UCSD-AML1 (cell line): ENCODE results near the gene EEF1AKMT3.

Source experiments
- DNase-seq: peaks from one replicate; lab custom pipeline; 2025; ENCODE audit not compliant: unreplicated experiment; lab: John Stamatoyannopoulos, UW

Gene EEF1AKMT3

DNA sequence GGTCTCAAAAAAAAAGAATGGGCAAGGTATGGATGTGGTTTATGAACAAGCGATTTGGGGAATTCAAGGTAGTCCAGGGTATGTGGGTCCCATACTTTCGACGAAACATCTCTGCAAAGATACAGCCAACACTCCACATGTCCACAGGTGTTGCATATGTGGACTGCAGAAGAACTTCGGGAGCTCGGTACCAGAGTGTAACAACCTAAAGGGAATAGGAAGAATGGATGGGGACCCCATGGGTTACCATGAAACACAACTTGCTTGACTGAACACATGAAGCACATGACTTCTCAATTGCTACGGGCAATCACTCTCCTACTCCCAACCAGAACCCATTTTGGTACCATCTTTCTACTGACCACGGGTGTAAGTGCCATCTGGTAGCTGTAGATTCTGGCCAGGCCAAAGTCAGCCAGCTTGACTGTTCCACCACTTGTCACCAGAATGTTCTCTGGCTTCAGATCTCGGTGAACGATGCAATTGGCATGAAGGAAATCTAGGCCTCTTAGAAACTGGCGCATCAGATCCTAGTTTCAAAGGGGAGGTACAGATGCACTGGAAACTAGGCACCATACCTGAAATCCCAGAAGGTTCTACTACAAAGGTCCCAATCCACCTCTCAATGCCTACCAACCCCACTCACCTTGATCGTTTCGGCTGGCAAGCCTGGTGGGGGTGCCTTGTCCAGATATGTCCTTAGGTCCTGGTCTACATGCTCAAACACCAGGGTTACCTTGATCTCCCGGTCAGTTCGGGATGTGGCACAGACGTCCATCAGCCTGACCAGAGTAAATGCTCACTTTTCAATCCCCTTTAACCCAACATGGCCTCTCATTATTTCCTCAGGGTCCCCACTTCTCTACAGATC lies 21.6 kb upstream of the EEF1AKMT3 start:
- no peak for DNase-seq

DNA sequence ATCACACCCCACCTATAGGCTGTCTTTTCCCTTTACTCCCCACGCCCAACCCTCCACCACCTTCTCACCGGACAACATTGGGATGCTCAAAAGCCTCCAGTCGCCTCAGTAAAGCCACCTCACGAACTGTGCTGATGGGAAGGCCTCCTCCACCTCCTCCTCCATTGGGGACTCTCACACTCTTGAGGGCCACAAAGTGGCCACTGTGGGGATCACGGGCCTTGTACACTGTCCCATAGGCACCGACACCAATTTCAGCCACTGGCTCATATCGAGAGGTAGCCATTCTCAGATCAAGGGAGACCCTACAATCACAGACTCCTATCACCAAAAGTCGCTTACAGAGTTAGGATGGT lies 21.0 kb upstream of the EEF1AKMT3 start:
- peak; percentile 48 for DNase-seq

DNA sequence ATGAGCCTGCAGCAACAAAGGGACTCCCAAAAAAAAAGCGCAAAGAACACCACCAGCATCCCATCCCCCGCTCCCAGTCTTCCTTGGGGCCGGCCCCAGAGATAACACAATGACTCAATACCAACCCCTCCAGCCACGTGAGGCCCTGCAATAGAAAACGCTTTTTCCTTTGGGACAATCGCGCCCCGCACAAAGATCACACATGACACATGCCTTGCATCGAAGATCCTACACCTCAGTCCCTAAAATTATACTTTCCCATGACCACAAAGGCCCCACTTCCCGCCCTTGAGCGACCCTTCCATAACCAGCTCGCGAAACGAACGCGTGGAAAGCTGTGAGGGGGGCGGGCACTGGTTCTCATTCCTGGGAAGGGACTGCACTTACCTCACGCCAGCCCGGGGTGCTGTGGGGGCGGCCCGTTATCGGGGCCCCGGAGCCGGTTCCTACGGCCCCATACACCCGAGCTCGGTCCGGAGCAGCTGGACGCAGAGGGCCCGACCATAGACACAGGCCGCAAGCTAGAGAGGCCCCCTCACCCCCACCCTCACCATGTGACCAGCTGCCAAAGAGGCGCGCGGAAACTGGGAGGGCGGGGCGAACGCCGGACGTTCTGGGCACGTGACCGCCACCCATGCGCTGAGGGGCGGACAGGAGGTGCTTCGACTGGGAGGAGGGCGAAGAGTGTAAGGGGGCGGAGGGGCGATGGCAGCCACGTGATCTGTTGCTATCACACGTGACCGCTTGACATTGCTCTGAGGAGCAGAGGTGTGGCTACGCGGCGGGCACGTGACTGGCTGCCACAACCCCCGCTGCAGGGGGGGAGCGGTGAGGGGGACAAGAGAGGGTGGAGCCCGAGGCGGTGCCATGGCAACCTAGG lies 20.4 kb upstream of the EEF1AKMT3 start, which contains the start of gene CDK4:
TSS of gene CDK4 (minus strand) at position 523 of the 880 bp plus-strand sequence. CDS start 593 bp downstream, outside the sequence.
- peak; percentile 100 for DNase-seq

DNA sequence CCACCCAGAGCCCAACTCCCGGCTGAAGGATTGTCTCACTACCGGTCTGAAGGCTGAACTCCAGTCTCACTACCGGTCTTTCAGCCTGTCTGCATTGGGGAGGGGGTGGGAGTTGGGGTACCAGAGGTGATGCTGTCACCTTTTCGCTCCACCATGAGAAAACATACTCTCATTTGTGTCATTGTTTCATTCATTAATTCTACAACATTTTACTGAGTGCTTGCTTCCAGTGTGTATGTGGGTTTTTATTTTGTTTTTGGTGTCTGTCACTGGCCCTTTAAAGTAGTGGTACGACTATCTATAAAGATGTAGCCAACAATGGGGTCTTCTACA lies 19.8 kb upstream of the EEF1AKMT3 start:
- DNase-seq = no peak

DNA sequence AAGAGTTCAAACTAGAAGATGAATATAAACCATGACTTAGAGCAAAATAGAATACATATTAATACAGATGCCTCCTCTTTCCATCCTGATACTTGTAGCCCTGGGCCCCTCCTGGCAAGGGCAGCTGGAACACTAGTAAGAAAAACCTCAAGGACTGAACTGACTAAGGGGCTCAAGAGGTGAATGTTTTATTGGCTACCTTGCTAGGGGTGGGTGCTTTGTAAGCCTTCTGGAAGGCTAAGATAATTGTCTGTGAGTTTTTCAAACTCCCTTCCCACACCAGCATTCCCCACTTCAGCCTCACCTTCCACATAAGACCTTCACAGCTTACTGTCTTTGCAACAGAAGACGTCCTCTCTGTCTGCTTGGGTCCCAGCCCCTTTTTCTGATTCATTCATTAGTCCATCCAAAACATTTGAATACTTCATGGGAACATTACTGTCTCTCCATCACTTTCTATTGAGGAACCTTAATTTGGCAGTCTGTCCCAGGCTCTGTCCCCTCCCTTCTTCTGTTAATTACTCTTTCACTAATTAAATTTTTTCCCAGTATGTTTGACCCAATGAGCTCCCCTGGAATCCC lies 18.6 kb upstream of the EEF1AKMT3 start:
- no peak for DNase-seq

DNA sequence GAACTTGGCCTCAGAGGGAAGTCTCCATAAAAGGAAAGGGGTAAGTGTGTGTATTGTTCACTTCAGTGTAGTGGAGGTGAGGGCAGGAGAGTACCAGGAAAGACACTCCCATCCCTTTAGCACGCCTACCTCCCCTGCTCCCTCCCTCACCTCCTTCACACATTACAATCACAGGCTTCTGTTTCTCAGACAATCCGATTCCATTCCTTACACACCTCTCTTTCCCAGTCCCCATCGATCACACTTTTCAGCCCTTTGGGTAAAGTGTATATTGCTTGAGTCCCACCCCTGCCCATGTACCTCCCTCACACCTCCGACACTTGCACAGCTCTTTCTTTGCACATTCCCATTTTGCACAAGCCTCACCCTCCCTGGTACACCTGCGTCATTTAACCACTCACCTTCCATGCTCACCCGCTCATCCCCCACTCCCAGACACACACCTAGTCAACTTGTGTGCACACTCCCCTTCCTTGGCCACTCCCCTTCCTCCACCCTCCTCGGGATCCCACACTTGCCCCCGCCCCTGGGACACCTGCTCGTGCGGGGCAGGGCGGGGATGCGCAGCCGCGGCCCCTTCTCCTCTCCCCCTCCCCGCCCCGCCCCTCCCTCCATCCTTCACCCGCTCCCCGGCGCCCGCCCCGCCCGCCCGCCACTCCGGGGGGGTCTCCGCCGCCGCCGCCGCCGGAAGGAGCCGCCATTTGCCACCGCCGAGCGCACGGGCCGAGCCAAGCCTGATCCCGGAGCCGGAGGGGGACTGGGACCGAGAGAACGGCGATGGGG lies 17.8 kb upstream of the EEF1AKMT3 start, which contains the start of gene MARCHF9:
TSS of gene MARCHF9 (plus strand) at position 693 of the 783 bp plus-strand sequence. CDS start 426 bp downstream, outside the sequence.
- peak; percentile 52 for DNase-seq

DNA sequence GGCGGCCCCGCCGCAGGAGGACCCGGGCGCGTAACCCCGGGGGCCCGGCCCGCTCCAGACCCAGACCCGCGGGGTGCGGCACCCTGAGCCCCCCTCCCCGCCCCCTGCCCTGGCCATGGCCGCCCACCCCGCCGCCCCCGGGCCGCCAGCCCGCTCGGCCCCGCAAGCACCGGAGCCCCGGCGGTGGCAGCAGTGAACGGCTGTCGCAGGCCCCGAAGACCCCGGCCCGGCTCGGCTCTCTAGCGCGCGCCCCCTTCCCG lies 17.3 kb upstream of the EEF1AKMT3 start:
- no peak for DNase-seq

DNA sequence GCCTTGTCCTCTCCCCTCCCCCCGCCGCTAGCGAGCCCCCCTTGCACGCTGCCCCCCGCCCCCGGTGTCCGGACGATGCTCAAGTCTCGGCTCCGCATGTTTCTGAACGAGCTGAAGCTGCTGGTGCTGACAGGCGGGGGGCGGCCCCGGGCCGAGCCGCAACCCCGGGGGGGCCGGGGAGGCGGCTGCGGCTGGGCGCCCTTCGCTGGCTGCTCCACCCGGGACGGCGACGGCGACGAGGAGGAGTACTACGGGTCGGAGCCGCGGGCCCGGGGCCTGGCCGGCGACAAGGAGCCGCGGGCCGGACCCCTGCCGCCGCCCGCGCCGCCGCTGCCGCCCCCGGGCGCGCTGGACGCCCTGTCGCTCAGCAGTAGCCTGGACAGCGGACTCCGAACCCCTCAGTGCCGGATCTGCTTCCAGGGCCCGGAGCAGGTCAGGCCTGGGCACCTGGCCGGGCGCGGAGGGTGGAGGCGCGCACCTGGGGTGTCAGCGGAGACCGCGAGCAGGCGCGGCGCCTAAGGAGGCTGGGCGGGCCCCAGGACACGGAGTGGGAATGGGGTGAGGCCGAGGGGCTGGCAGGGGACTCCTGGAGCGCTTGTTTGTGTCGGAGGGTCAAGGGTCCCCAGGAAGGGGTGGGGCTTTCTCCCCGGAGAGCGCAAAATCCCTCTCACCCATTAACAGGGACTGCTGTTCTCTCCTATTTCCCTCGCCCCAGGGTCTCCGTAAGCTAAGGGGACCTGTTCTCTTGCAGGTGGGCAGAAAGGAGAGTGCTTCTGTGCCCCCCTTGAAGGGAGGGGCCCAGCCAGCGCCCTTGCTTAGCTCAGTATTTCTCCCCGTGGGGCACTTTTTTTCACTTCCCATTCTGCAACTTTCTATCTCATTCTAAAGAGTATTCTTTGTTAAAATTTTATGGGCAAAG lies 16.7 kb upstream of the EEF1AKMT3 start:
- peak; percentile 15 for DNase-seq

DNA sequence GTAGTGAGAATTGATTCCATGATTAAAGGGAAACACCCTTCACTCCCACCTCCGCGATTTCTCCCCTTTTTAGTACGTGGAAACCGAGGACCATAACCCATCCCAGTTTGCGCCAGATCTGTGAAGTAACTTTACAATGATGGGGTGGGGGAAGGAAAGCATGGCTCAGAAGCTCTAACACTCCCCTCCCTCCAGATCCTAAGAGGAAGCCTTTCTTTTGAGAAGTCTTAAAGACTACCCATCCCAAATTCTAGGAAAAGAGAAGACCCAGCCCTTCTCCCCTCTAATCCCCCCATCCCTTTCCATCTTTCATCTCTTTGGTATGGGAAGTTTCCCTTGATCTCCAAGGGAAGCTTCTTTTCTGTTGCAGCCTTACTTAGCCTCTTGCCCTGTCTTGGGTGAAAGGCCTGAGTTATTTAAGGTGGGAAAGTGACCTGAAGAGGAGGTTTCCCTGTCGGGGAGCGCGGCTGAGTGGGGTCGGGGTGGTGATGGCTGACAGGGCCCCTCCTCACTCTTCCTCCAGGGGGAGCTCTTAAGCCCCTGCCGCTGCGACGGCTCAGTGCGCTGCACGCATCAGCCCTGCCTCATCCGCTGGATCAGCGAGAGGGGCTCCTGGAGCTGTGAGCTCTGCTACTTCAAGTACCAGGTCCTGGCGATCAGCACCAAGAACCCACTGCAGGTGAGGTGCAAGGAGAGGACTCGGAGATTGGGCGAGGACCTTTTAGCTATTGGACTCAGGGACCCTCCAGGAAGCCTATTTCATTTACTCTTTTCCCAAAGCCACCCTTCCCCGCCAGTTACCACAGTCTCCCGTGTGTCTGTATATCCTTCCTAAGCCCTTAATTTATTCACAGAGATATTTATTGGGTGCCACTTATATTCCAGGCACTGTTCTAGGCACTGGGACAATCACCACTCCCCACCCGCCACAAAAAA lies 15.7 kb upstream of the EEF1AKMT3 start:
- peak; percentile 71 for DNase-seq

DNA sequence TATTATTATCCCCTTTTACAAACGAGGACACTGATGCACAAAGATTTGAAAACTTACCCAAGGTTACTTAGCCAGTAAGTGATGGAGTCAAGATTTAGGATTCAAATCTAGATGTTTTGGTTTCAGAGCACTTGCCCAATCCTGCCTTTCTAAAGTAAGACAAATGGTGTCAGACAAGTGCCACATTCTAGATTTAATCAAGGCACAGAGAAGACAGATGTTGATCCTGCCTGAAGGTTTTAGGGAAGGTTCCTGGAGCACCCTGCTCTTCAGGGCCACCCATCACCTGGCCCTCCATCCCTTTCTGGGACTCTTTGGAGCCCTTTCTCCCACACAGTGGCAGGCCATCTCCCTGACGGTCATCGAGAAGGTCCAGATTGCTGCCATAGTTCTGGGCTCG lies 14.6 kb upstream of the EEF1AKMT3 start:
- DNase-seq = no peak

DNA sequence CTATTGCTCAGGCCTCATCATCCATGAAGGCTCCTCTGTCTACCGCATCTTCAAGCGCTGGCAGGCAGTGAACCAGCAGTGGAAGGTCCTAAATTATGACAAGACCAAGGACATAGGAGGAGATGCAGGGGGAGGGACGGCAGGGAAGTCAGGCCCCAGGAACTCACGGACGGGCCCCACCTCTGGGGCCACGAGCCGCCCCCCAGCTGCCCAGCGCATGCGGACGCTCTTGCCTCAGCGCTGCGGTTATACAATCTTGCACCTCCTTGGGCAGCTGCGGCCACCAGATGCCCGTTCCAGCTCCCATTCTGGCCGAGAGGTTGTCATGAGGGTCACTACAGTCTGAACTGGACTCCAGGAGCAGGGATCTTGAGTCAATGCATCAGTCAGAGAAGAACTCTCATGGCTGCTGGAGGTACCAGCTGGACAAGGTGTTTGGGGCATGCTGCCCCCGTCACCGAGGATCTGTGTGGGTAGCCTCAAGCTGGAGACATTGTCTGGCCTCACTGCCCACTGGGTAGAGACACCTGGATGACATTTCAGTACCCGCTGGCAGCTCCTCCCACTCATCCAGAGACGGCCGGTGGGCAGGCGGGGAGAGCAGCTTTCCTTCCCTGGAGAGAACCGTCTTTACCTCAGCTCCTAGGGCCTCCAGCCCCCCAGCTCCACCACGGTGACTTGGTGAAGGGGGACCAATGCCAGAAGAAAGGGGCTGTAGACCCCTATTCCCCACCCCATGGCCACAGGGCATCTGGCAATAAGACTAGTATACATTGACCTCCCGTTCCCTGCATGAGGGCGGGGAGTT lies 13.7 kb upstream of the EEF1AKMT3 start:
- DNase-seq = no peak

DNA sequence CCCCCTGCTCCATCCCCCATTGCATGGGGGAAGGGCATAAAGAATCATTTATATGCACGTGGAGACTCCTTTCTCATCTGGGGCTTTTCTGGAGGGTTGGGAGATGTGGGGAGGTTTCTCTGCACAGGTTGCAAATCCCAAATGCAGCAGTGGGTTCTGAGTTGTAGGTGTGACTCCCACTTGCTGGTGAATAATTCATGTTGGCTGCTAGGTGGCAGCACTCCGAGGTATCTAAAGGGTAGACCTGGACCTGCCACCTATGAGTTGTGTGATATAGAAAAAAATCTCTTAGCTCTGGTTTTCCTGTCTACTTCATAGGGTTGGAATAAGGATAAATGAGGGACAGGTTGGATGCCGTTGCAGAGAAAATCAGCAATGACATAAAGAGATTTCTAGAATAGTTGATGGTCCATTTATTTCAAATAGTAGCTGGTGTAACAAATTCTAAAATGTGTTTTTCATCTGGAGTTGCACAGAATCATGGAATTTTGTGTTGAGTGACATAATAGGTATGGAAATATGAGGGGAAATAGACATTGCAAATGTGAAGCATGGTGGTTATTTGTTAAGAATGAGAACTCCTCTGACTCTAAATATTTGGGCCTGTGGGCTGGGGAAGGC lies 12.9 kb upstream of the EEF1AKMT3 start:
- no peak for DNase-seq

DNA sequence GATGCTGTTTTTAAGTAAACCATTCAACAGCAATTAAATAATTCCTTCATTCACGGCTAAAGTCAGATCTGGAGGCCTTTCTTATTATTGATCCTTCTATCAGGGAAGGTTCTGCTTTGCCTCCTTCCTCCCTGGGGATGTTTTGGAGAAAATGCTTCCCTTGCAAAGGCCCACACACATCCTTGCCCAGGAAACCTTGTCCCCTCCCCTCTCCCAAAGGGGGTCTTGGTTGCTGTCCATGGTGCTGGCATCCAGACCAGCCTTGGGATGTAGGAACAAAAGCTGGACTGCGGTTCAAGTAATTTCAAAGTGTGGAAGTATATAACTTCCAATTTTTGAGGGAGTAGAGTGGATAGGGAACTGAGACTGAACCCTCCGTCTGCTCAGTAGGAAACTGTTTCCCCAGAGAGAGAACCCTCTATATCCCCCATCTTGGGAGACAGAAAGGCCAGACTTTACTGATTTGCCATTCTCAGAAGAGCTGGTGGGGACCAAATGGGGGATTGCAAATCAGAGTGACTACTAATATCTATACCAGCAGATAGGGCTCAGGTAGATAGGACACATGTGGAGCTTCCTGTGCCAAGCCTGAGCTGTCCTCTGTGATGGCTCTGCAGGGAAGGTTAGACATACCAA lies 11.9 kb upstream of the EEF1AKMT3 start:
- no peak for DNase-seq

DNA sequence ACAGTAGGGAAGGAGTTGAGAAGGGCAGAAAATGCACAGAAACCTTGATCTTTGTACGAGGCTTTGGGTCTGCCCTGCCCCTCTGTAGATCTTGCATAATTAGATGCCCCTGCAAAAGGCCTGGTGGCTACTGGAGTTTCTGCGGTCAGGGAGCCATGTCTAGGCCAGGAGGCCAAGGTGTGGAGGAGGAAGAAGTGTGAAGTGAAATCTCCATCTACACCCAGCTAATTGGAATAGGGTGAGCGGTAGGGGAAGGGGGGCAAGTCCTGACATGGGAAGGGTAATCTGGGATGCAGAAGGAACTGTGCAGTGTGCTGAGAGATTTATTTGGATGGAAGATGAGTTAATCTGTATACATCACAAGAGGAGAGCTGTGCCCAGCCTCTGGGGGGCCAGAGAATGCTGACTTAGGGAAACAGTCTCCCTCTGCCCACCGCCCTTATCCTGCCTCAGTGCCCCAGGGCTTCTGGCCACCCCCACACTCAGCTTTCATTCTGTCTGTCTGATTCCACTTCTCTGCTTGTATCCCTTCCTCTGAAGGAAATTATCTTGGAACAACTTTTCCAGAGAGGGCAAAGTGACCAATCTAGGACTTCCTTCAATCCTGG lies 10.9 kb upstream of the EEF1AKMT3 start:
- no peak for DNase-seq

DNA sequence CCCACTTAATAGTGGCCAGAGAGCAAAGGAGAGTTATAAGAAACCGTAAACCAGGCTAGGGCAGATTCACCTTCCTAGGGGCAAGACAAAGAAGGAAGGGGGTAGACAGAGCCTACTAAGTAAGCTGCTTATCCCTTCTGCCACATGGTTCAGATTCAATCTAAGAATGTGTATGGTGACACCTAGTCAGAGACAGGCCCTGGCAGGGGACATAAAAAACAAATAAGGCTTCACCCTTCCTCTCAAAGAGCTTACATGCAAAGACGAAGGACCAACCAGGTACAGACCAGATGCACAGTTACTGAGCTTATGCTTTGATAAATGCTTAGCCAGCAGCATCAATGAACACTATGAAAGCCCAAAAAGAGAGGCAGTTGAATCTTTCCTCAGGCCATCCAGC lies 10.0 kb upstream of the EEF1AKMT3 start:
- no peak for DNase-seq

DNA sequence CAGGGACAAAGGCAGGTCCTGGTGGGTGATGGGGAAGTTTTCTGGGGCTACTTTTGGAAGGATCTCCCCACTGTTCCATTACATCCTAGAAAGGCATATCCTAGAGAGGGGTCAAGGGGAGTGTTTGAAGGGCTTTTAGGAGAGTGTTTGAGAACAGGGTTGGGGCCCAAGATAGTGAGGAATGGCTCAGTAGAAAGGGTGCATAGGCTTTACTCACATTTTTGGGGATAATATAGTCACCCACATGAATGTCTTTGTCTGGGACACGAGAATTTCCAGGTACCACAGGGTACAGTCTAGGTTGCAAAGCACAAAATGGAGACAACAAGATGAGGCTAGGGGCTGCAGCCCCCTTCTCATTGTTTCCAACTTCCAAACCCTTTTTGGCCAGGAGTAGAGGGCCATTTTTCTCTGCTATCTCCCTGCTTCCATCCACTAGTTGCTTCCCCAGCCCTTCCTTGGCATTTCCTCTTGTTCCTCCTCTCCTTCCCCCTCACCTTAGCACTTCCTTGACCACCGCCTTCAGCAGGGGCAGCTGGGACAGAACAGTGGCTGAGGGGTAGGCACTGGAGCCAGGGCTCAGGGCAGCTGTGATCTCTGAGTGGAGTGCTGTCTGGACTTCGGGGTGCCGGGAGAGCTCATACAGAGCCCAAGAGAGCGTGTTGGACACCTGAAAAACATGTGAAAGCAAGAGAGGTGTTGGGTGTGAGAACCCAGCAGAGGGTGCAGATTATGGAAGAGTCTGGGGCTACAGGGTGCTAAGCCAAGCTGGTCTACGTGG lies 8.3 kb upstream of the EEF1AKMT3 start:
- DNase-seq = no peak
